GM12801 (cell line): Measurements from ENCODE around the gene PGBD5.

Experiments
- TF ChIP-seq, protein P1 (sequence below): IDR thresholded peaks from one replicate; pipeline ENCODE4 v1.5.1; 2011; ENCODE audit warnings: control low read depth; ENCODE audit not compliant: insufficient read length; ENCODE audit errors: extremely low read depth

The PGBD5 gene

DNA sequence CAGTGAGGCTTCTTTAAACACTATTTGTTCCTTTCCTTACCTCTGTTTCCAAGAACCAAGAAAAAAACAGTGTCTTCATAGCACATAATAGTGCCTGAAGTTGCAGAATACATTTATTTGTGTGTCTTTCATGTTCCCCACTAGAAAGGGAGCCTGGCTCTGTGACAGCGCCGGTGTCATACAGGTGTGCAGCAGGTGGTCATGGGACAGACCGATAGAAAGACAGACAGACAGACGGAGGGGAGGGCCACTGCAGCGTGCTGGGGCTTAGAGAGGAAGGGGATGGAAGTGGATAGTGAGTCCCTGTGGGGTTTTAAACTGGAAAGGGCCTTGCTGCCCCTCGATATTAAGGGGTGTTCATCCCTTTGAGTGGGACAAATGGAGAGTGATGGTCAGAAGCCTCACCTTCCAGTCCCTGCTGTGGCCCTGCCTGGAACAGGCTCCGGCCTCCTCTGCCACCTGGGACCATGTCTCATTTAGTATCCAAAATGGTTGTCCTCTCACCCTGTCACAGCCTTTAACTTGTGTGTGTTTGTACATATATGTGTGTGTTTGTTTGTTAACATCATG, 152.9 kb downstream of the PGBD5 start:
- TF ChIP-seq, protein P1, sequence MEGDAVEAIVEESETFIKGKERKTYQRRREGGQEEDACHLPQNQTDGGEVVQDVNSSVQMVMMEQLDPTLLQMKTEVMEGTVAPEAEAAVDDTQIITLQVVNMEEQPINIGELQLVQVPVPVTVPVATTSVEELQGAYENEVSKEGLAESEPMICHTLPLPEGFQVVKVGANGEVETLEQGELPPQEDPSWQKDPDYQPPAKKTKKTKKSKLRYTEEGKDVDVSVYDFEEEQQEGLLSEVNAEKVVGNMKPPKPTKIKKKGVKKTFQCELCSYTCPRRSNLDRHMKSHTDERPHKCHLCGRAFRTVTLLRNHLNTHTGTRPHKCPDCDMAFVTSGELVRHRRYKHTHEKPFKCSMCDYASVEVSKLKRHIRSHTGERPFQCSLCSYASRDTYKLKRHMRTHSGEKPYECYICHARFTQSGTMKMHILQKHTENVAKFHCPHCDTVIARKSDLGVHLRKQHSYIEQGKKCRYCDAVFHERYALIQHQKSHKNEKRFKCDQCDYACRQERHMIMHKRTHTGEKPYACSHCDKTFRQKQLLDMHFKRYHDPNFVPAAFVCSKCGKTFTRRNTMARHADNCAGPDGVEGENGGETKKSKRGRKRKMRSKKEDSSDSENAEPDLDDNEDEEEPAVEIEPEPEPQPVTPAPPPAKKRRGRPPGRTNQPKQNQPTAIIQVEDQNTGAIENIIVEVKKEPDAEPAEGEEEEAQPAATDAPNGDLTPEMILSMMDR, result no peak

DNA sequence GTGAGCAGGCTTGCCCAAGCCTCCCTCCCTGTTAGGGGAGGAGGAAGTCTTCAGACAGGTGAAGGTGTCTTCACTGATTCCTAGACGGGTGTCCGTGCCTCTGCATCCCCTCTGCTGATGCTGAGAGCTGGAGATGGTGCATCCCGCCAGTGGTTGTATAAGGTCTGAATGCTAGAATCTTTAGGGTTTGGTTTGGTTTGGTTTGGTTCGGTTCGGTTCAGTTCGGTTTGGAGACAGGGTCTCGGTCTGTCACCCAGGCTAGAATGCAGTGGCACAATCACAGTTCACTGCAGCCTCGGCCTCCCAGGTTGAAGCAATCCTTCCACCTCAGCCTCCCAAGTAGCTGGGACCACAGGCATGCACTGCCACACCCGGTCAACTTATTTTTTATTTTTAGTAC, 153.6 kb downstream of the PGBD5 start:
- TF ChIP-seq, protein P1, result no peak

DNA sequence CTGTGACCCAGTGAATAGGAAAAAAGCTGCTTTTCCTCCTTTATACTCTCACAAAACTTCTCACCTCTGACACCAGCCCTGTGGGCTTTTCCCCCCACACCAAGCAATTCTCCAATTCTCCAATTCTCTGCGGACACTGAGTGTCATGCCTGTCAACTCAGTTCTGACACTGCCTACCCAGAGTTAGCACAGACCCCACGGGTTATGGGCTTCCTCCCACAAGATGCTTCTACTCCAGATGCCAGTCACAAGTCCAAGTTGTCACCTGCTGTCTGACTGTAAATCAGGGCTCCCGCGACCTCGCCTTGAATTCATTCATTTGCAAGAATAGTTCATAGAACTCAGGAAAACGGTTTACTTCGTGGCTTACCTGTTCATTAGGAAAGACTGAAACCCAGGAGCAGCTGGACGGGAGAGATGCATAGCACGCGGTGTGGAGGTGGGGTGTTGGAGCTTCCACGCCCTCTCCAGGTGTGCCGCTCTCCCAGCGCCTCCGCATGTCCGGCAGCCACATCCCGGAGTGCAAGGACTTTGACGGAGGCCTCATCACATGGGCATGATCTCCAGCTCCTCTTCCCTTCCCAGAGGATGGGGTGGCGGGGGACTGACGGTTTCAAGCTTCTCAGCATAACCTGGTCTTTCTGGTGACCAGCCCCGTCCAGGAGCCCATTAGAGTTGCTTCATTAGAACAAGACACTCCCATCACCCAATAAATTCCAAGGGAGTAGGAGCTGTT, 154.7 kb downstream of the PGBD5 start:
- TF ChIP-seq, protein P1, result no peak

DNA sequence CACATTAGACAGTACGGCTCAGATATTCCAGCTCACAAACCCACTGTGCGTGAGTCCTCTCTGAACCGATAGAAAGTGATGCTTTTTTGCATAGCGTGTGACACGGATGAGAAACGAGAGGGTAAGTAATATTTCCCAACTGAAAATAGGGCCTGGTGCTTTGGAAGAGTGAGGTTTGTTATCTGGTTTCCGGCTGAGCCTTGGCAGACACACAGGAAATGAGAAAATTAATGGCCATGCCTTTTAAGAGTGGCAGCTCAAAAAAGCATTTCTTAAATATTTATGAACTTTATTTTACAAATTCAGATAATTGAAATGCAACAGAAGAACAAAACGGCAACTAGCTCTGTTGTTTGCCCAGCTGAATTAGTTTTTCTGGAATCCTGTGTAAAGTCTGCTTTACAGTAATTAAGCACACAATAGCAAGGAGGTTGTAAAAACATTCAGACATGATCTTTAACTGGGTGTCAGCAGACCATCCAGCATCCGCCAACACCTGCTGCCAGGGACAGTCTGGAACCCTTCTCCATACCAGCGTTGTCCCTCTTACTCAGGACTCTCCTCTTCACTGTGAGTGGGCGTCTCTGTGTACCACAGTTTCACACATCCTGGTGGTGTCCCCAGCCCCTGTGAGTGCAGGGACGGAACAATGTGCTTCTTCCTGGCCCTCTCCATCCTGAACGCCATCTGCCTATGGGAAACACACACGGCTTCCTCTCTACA, 155.4 kb downstream of the PGBD5 start:
- TF ChIP-seq, protein P1, result no peak

DNA sequence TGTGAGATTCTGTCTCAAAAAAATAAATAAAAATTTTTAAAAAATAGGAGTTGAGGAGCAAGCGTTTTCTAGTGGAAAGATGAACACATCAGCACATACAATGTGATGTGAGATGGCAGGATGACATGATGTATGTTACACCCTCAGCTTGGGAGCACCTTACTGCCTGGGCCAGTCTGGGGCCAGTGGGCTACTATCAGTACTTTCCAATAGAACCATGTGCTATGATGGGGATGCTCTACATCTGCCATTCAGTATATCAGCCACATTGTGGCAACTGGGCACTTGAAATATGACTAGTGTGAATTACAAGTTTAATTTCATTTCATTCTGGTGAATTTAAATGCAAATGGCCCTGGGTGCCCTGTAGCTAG, 156.0 kb downstream of the PGBD5 start:
- TF ChIP-seq, protein P1, result no peak

DNA sequence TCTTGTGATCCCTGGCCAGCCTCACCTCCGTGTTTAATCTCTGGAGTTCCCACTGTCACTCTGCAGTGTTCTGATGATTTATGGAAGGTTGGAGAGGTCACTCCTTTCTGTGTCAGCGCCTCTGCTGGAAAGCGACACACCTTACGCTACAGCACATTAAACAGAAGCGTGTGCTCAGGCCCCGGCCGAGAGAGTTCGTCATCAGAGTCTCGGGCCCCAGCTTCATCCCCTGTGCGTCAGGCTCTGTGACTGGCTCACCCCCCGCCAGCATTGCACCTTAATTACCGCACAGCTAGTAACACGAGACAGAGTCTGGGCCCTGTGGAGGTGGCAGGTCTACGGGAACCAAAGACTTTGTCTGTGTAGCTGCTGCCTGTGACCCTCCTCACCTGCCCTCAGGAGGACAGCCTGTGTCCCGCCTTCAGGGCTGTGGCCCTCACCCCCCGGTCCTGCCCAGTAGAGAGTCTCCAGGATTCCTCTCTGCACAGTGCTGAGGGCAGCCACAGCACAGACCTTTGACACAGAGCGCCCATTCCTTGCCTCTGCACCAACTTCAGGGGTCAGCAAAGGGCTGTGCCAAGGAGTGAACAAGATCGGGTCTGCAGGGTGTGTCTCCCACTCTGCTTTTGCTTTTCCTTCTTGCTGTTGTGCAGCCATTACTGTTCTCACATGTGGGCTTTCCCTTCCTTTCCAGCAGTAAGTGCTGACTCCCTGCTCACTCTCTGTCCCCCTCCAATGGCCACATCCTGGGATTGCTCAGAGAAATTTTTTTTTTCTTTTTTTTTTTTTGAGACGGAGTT, 157.6 kb downstream of the PGBD5 start:
- TF ChIP-seq, protein P1, result no peak

DNA sequence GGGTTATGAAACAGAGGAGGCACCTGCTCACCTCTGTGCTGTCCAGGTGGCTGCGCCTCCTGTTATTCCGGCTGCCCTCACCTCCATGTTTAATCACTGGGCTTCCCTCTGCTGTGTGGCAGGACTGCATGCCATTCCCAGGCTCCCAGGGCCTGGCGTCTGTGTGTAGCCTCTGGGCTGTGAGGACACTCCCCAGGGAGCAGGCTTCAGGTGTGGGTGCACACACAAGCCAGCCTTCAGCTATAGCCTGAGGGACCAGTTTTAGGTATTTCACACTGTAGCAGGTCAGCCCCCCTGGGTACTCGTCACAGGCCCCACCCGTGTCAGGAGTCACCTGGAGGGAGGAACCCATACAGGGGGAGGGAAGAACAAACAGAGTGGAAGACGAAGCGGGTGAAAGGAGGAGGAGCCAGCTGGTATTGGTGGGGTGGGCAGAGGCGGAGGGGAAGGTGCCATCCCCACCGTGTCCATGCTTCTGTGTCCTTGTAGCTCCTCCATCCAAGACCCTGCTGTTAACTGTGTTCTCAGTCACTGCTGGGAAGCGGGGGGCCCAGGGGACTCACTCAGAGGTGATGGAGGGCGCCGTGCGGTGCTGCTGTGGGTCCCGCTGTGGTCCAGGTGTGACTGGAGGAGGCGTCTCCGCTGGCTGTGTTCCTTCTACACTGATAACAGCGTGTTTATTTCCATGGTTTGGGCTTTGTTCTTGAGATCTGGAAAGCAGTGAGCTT, 158.6 kb downstream of the PGBD5 start:
- TF ChIP-seq, protein P1, result no peak
